ENCODE measurements around the gene DNAH6.

The DNAH6 gene

GRCh38 chr2:84631985-84632384, 115.7 kb downstream of the DNAH6 start:
- DNase-seq: no peak

- no peak for DNase-seq
These were observed 120.0 kb downstream of the DNAH6 start for GRCh38 chr2:84636080-84636971.

- no peak for DNase-seq
These were observed 123.5 kb downstream of the DNAH6 start for GRCh38 chr2:84639751-84640150.

- peak; percentile 83 for DNase-seq
These were observed 124.1 kb downstream of the DNAH6 start for GRCh38 chr2:84640411-84640810.

- DNase-seq: no peak
These were observed 124.7 kb downstream of the DNAH6 start for GRCh38 chr2:84641021-84641420.

- DNase-seq: no peak
These were observed 127.7 kb downstream of the DNAH6 start for GRCh38 chr2:84643991-84644390.

- DNase-seq: peak; percentile 25
These were observed 130.2 kb downstream of the DNAH6 start for GRCh38 chr2:84646514-84646913.

GRCh38 chr2:84647267-84647666, 131.0 kb downstream of the DNAH6 start:
- no peak for DNase-seq

- DNase-seq: no peak
These were observed 132.8 kb downstream of the DNAH6 start for GRCh38 chr2:84649058-84649457.

- no peak for DNase-seq
These were observed 133.3 kb downstream of the DNAH6 start for GRCh38 chr2:84649487-84650142.

- DNase-seq: no peak
These were observed 136.1 kb downstream of the DNAH6 start for GRCh38 chr2:84652431-84652830.

- DNase-seq: no peak
These were observed 137.0 kb downstream of the DNAH6 start for GRCh38 chr2:84653302-84653701.

- no peak for DNase-seq
These were observed 138.1 kb downstream of the DNAH6 start for GRCh38 chr2:84654414-84654813.

- DNase-seq: no peak
These were observed 152.8 kb downstream of the DNAH6 start for GRCh38 chr2:84669122-84669521.

- no peak for DNase-seq
These were observed 157.8 kb downstream of the DNAH6 start for GRCh38 chr2:84674099-84674498.

GRCh38 chr2:84674586-84674985, 158.3 kb downstream of the DNAH6 start:
- no peak for DNase-seq

GRCh38 chr2:84676295-84676694, 160.0 kb downstream of the DNAH6 start:
- no peak for DNase-seq

GRCh38 chr2:84678214-84678613, 161.9 kb downstream of the DNAH6 start:
- DNase-seq: no peak

GRCh38 chr2:84686783-84687476, 170.6 kb downstream of the DNAH6 start:
- peak; percentile 7 for DNase-seq

GRCh38 chr2:84687498-84688149, 171.3 kb downstream of the DNAH6 start:
- DNase-seq: no peak

- no peak for DNase-seq
These were observed 173.9 kb downstream of the DNAH6 start for GRCh38 chr2:84690225-84690624.

GRCh38 chr2:84694088-84694622, 177.9 kb downstream of the DNAH6 start:
- DNase-seq: no peak

- no peak for DNase-seq
These were observed 181.6 kb downstream of the DNAH6 start for GRCh38 chr2:84697895-84698294.
